K562 (cell line): Measurements from ENCODE around the gene HPSE2. TPM values are rescaled to one million over a fixed set of nuclear protein-coding genes. Genes with fewer than 3 reads are reported as not detected.

ENCODE experiments used
- CHD7 ChIP-seq: fragments of 200-600 bp; sonication (generic); IDR thresholded peaks from one replicate; pipeline ENCODE4 v1.6.1; 2012; ENCODE audit warnings: mild to moderate bottlenecking, low read depth, low read length, inconsistent platforms
- FOXK2 ChIP-seq, 2 experiments: fragments of 450-650 bp; IDR thresholded peaks in 1 of 2; conservative IDR thresholded peaks in 1 of 2; 2 replicates each; pipeline ENCODE4 v1.6.1; 2016; ENCODE audit warnings: low read depth in 2 of 2, mild to moderate bottlenecking in 1 of 2
- TGIF2 ChIP-seq: sonication (generic); formaldehyde crosslinking; IDR thresholded peaks from 2 replicates; pipeline ENCODE4 v1.8.1; 2022; ENCODE audit warnings: mild to moderate bottlenecking, missing genetic modification reagents, moderate library complexity
- polyA plus RNA-seq, 8 experiments: library from polyadenylated mRNA; depleted of rRNA in 4 of 8; stranded (reverse) in 5 of 8; unstranded in 3 of 8; fragments of >200 nt; fragmentation: Nextera tagmentation in 2 of 8; fragmentation: Illumina TruSeq in 1 of 8; extraction: Ambion mirVana in 2 of 8; extraction: Trizol in 1 of 8; gene quantifications; 2 replicates each; pipeline versions ENCODE4 v1.2.1 to v1.2.3, GENCODE V29; 2011 to 2014; ENCODE audit warnings: inconsistent platforms in 1 of 8, missing spikeins in 1 of 8
- total RNA-seq, 7 experiments: library from RNA; depleted of rRNA in 6 of 7; stranded (reverse); fragments of >200 nt in 6 of 7; fragmentation: Illumina TruSeq in 2 of 7; extraction: Trizol in 2 of 7; gene quantifications; 2 replicates each; pipeline versions ENCODE4 v1.2.1 to v1.2.3, GENCODE V29; 2011 to 2021; ENCODE audit warnings: low replicate concordance in 1 of 7

The HPSE2 gene
- total and polyA plus RNA-seq, 9 of the 15 experiments (the other 6 are each of a cell fraction or from before 2014, with no cell fraction given): 0.03 to 0.10 (median 0.04) TPM; not detected in 2

DNA sequence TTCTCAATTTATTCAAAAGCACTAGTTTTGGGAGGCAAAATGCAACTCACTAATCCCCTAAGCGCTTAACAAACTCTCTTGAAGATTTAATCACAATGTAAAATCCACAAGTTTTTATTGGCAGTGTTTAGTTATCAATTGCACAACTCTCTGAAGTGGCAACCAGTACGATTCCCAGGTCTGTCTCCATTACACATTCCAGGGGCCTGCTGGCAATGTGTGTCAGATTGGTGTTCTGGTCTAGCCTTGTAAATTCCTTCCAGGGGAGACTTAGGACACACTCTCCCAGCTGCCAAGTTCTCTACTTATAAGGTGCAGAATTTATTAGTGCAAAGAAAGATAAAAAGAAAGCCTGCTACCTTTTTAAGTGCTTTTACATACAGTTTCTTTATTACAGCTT is 624.2 kb downstream of the HPSE2 start (continued):
- TF ChIP-seq TGIF2 (no peak), FOXK2 (conservative IDR thresholded peaks at IDR 0.05 in 1 of 2, IDR thresholded peaks at IDR 0.05 in 1 of 2; ENCODE audit: low read depth in 2 of 2) (no peak), CHD7 (no peak)
- TF ChIP-seq, all 486 proteins: peak for 0
